ENCODE measurements around the gene GAN.

- TF ChIP-seq POLR2A (IDR thresholded peaks at IDR 0.05; ENCODE audit: low read depth, low read length) = no peak
- TF ChIP-seq TAF1 (IDR thresholded peaks at IDR 0.05; ENCODE audit: borderline replicate concordance, low read depth, low read length) = no peak
- TF ChIP-seq POLR2AphosphoS5 (IDR thresholded peaks at IDR 0.05; ENCODE audit: low read depth, low read length) = no peak
Observed at GRCh38 chr16:81353895-81354294, 39.1 kb downstream of the GAN start.
